H1 (cell line): ENCODE measurements around the gene CACNG5. TPM values are rescaled to one million over a fixed set of nuclear protein-coding genes. Genes with fewer than 3 reads are reported as not detected.

Experiments used
- CTCF ChIA-PET: fragments of 300-600 bp; sonication (Branson Sonifier 250); formaldehyde crosslinking; loops from one replicate; lab custom pipeline; 2021; ENCODE audit not compliant: partially characterized antibody; lab: Charles Lee
- POLR2A ChIA-PET: fragments of 300-600 bp; sonication (Branson Sonifier 250); formaldehyde crosslinking; loops from one replicate; lab custom pipeline; 2021; ENCODE audit warnings: inconsistent platforms; ENCODE audit not compliant: partially characterized antibody; lab: Charles Lee
- DNase-seq, 2 experiments: peaks; one replicate each; pipeline versions ENCODE4 v3.0.0 to v3.0.0-alpha.2; 2010 to 2022; ENCODE audit warnings: low spot score in 2 of 2, low read depth in 1 of 2, mixed read lengths in 1 of 2
- FAIRE-seq: peaks from 2 replicates; lab custom pipeline; 2011; peaks lifted over from hg19 to GRCh38; lab: Jason Lieb, UNC
- H2AFZ ChIP-seq: 2 replicates; pipeline ENCODE4 v1.8.1; 2012; ENCODE audit warnings: low read length, inconsistent platforms
- H2AK5ac ChIP-seq: 2 replicates; pipeline ENCODE4 v1.6.1; 2013; ENCODE audit warnings: low read depth, low read length
- H2BK120ac ChIP-seq: replicated peaks from 2 replicates; pipeline ENCODE3; 2013; ENCODE audit warnings: low read depth, low read length, inconsistent platforms
- H2BK12ac ChIP-seq: 2 replicates; pipeline ENCODE4 v1.6.1; 2013; ENCODE audit warnings: low read depth, low read length
- H2BK15ac ChIP-seq: 2 replicates; pipeline ENCODE4 v1.6.1; 2013; ENCODE audit warnings: low read length
- H2BK20ac ChIP-seq: 2 replicates; pipeline ENCODE4 v1.6.1; 2013; ENCODE audit warnings: low read length
- H2BK5ac ChIP-seq: 2 replicates; pipeline ENCODE4 v1.6.1; 2013; ENCODE audit warnings: low read depth, low read length
- H3K14ac ChIP-seq: 2 replicates; pipeline ENCODE4 v1.6.1; 2013; ENCODE audit warnings: inconsistent platforms; ENCODE audit not compliant: insufficient read length
- H3K18ac ChIP-seq: 2 replicates; pipeline ENCODE4 v1.6.1; 2013; ENCODE audit warnings: low read length; ENCODE audit errors: extremely low read depth
- H3K23ac ChIP-seq: 2 replicates; pipeline ENCODE4 v1.6.1; 2013; ENCODE audit warnings: inconsistent platforms; ENCODE audit not compliant: insufficient read length
- H3K23me2 ChIP-seq: 2 replicates; pipeline ENCODE4 v1.6.1; 2013; ENCODE audit warnings: low read depth, low read length
- H3K27ac ChIP-seq: 2 replicates; pipeline ENCODE4 v1.6.1; 2011; ENCODE audit warnings: low read depth, low read length, inconsistent platforms
- H3K27me3 ChIP-seq, 4 experiments: replicated peaks in 1 of 4; 1 replicate in 1 of 4; 2 replicates in 3 of 4; pipeline versions ENCODE4 v1.6.1 to v1.8.1; 2011 to 2013; ENCODE audit warnings: low read length in 3 of 4, mild to moderate bottlenecking in 3 of 4, inconsistent platforms in 2 of 4, mixed read lengths in 2 of 4, moderate library complexity in 1 of 4; ENCODE audit not compliant: control insufficient read depth in 3 of 4, insufficient read depth in 3 of 4; ENCODE audit errors: extremely low read depth in 1 of 4
- H3K36me3 ChIP-seq, 4 experiments: 2 replicates each; pipeline versions ENCODE4 v1.6.1 to v1.8.1; 2011 to 2013; ENCODE audit warnings: mild to moderate bottlenecking in 4 of 4, low read length in 3 of 4, moderate library complexity in 2 of 4, control low read depth in 1 of 4, inconsistent platforms in 1 of 4; ENCODE audit not compliant: insufficient read depth in 4 of 4, control insufficient read depth in 2 of 4
- H3K4ac ChIP-seq: replicated peaks from 2 replicates; pipeline ENCODE3; 2013; ENCODE audit warnings: low read length, low read depth, mixed read lengths, inconsistent platforms; ENCODE audit not compliant: insufficient read length
- H3K4me1 ChIP-seq, 4 experiments: replicated peaks in 1 of 4; 1 replicate in 1 of 4; 2 replicates in 3 of 4; pipeline versions ENCODE4 v1.6.1 to v1.8.1; 2011 to 2013; ENCODE audit warnings: low read length in 3 of 4, inconsistent platforms in 2 of 4, mixed read lengths in 1 of 4; ENCODE audit not compliant: insufficient read depth in 4 of 4, control insufficient read depth in 3 of 4
- H3K4me2 ChIP-seq, 2 experiments: 2 replicates each; pipeline versions ENCODE4 v1.6.1 to v1.8.1; 2011 to 2013; ENCODE audit warnings: low read depth in 2 of 2, low read length in 2 of 2, control low read depth in 1 of 2, inconsistent platforms in 1 of 2, mild to moderate bottlenecking in 1 of 2; ENCODE audit not compliant: insufficient read depth in 1 of 2
- H3K4me3 ChIP-seq, 4 experiments: fragments of 200-600, 300-600 bp in 1 of 4; sonication (generic), shearing (Covaris generic), sonication (Bioruptor Twin) in 1 of 4; 2 replicates each; pipeline versions ENCODE4 v1.5.1 to v1.8.1; 2011 to 2016; ENCODE audit warnings: low read length in 4 of 4, low read depth in 3 of 4, control low read depth in 2 of 4, inconsistent platforms in 2 of 4, mild to moderate bottlenecking in 2 of 4, mixed read lengths in 1 of 4, moderate library complexity in 1 of 4; ENCODE audit not compliant: insufficient read depth in 2 of 4; ENCODE audit errors: extremely low read depth in 1 of 4
- H3K56ac ChIP-seq: replicated peaks from 2 replicates; pipeline ENCODE3; 2013; ENCODE audit warnings: low read depth, mild to moderate bottlenecking, mixed read lengths, low read length, inconsistent platforms; ENCODE audit not compliant: insufficient read length
- H3K79me1 ChIP-seq: 2 replicates; pipeline ENCODE4 v1.6.1; 2013; ENCODE audit warnings: low read depth, low read length, control low read depth
- H3K79me2 ChIP-seq, 2 experiments: 2 replicates each; pipeline versions ENCODE4 v1.6.1 to v1.8.1; 2012 to 2013; ENCODE audit warnings: low read length in 2 of 2, mild to moderate bottlenecking in 2 of 2, inconsistent platforms in 1 of 2; ENCODE audit not compliant: insufficient read depth in 2 of 2, control insufficient read depth in 1 of 2
- H3K9ac ChIP-seq, 4 experiments: replicated peaks in 1 of 4; 1 replicate in 1 of 4; 2 replicates in 3 of 4; pipeline versions ENCODE4 v1.6.1 to v1.8.1; 2011 to 2013; ENCODE audit warnings: low read depth in 3 of 4, low read length in 3 of 4, control low read depth in 2 of 4, mild to moderate bottlenecking in 2 of 4, moderate library complexity in 2 of 4, inconsistent platforms in 1 of 4; ENCODE audit errors: extremely low read depth in 1 of 4
- H3K9me3 ChIP-seq, 2 experiments: 2 replicates each; pipeline versions ENCODE4 v1.6.1 to v1.8.1; 2012 to 2013; ENCODE audit warnings: mild to moderate bottlenecking in 2 of 2, moderate library complexity in 2 of 2, control low read depth in 1 of 2, inconsistent platforms in 1 of 2, low read depth in 1 of 2, low read length in 1 of 2, mixed read lengths in 1 of 2; ENCODE audit not compliant: insufficient read depth in 2 of 2
- H4K20me1 ChIP-seq, 2 experiments: replicated peaks in 1 of 2; 2 replicates each; pipeline versions ENCODE3 to v1.8.1; 2011 to 2013; ENCODE audit warnings: inconsistent platforms in 2 of 2, low read length in 2 of 2, mild to moderate bottlenecking in 1 of 2; ENCODE audit not compliant: insufficient read depth in 2 of 2, control insufficient read depth in 1 of 2
- H4K5ac ChIP-seq: 2 replicates; pipeline ENCODE4 v1.6.1; 2013; ENCODE audit warnings: low read length, low read depth, mixed read lengths, inconsistent platforms; ENCODE audit not compliant: insufficient read length
- H4K8ac ChIP-seq: 2 replicates; pipeline ENCODE4 v1.8.0; 2013; ENCODE audit warnings: mild to moderate bottlenecking, moderate library complexity, low read length, inconsistent platforms; ENCODE audit not compliant: insufficient read depth; ENCODE audit errors: extremely low read depth
- H4K91ac ChIP-seq: replicated peaks from 2 replicates; pipeline ENCODE3; 2013; ENCODE audit warnings: low read length, mixed read lengths, inconsistent platforms; ENCODE audit not compliant: insufficient read length
- BCL11A ChIP-seq, 2 experiments: IDR thresholded peaks; one replicate each; pipeline ENCODE4 v1.6.1; 2011; ENCODE audit warnings: low read depth in 2 of 2, low read length in 2 of 2, mild to moderate bottlenecking in 2 of 2
- CEBPB ChIP-seq: IDR thresholded peaks from 2 replicates; pipeline ENCODE4 v1.6.1; 2012; ENCODE audit warnings: low read depth, low read length
- CREB1 ChIP-seq: IDR thresholded peaks from 2 replicates; pipeline ENCODE4 v1.6.1; 2012; ENCODE audit warnings: inconsistent platforms
- FOSL1 ChIP-seq: IDR thresholded peaks from 2 replicates; pipeline ENCODE4 v1.6.1; 2011; ENCODE audit warnings: mild to moderate bottlenecking, low read depth, low read length, moderate library complexity; ENCODE audit not compliant: insufficient read depth
- JUN ChIP-seq: IDR thresholded peaks from 2 replicates; pipeline ENCODE4 v1.6.1; 2011; ENCODE audit warnings: low read depth, mild to moderate bottlenecking, improper control_type of control experiment, low read length
- KDM4A ChIP-seq: IDR thresholded peaks from one replicate; pipeline ENCODE4 v1.7.1; 2012; ENCODE audit warnings: low read depth, mild to moderate bottlenecking, moderate library complexity, low read length, inconsistent platforms; ENCODE audit not compliant: severe bottlenecking
- SIN3A ChIP-seq, 2 experiments: IDR thresholded peaks in 1 of 2; conservative IDR thresholded peaks in 1 of 2; 2 replicates each; pipeline ENCODE4 v1.6.1; 2011 to 2012; ENCODE audit warnings: low read length in 2 of 2, improper control_type of control experiment in 1 of 2, low read depth in 1 of 2, mild to moderate bottlenecking in 1 of 2
- SP1 ChIP-seq: IDR thresholded peaks from 2 replicates; pipeline ENCODE4 v1.6.1; 2011; ENCODE audit warnings: low read depth, low read length
- SP2 ChIP-seq: IDR thresholded peaks from 2 replicates; pipeline ENCODE4 v1.6.1; 2012; ENCODE audit warnings: mild to moderate bottlenecking, low read length, inconsistent platforms
- WGBS, 2 experiments: shearing (Covaris generic) in 1 of 2; methylation state at CpG; one replicate each; pipeline versions ENCODE4 v1.1.6 to v1.1.7; 2013 to 2015; ENCODE audit warnings: low lambda C conversion rate in 2 of 2, mixed read lengths in 2 of 2, inconsistent platforms in 1 of 2, low coverage in 1 of 2, missing lambda C conversion rate in 1 of 2; ENCODE audit not compliant: insufficient replicate concordance in 2 of 2, insufficient coverage in 1 of 2, insufficient read length in 1 of 2; ENCODE audit errors: extremely low coverage in 1 of 2, missing lambda C conversion rate in 1 of 2; 5-methylcytosine and 5-hydroxymethylcytosine counted together
- polyA plus RNA-seq, 7 experiments: library from polyadenylated mRNA; depleted of rRNA in 3 of 7; stranded (reverse) in 5 of 7; unstranded in 2 of 7; fragments of >200 nt in 5 of 7; fragments of 200-250 nt in 2 of 7; gene quantifications; 1 replicate in 5 of 7; 2 replicates in 1 of 7; 4 replicates in 1 of 7; pipeline versions ENCODE4 v1.2.1 to v1.2.3, GENCODE V29; 2011 to 2013; ENCODE audit warnings: missing spikeins in 2 of 7, mixed read lengths in 2 of 7
- total RNA-seq: library from RNA; stranded (reverse); fragmentation: NEBNext Ultra II Directional; extraction: Animal tissue kit (Norgen Biotek cat#: 25700); gene quantifications from 2 replicates; pipeline ENCODE4 v1.2.1, GENCODE V29; 2021

CACNG5 gene
- total and polyA plus RNA-seq, 2 of the 8 experiments (the other 6 are each of a cell fraction or from before 2014, with no cell fraction given) = 2.2 to 3.1 TPM

- CTCF ChIA-PET = interaction anchor here (1.1 kb wide), 1 partner anchor 102 kb away, joined by 3 read pairs; no protein-coding TSS in a partner anchor
- Histone ChIP-seq H3K23ac (no peak overlapping the region), H2BK20ac (no peak overlapping the region), H3K4me2 (no peak overlapping the region), H3K9ac (no peak overlapping the region), H2BK15ac (no peak overlapping the region), H4K20me1 (no peaks in the 10 kb centered on the region), H3K23me2 (no peaks in the 10 kb centered on the region), H2BK120ac (no peak overlapping the region), H3K56ac (no peak overlapping the region), H4K8ac (no peak overlapping the region), H3K27me3 (no peaks in the 10 kb centered on the region), H2AK5ac (no peak overlapping the region), H3K36me3 (no peaks in the 10 kb centered on the region), H2AFZ (no peak overlapping the region), H2BK12ac (no peak overlapping the region), H3K18ac (no peak overlapping the region), H4K5ac (no peak overlapping the region), H4K91ac (no peak overlapping the region), H3K27ac (no peak overlapping the region), H3K4me1 (no peaks in the 10 kb centered on the region), H3K14ac (no peak overlapping the region), H3K9me3 (peaks cover 6 to 11% of the 10 kb centered on the region in 2 experiments; a peak in 3 of 4 replicates), H3K79me1 (no peaks in the 10 kb centered on the region), H3K4ac (no peak overlapping the region), H3K4me3 (no peak overlapping the region), H2BK5ac (no peak overlapping the region), H3K79me2 (no peaks in the 10 kb centered on the region)
- POLR2A ChIA-PET = no interaction called here
- DNase-seq = no peak
- no peak for FAIRE-seq
- WGBS, 2 experiments = 79% methylated on average over 8 of the region's 8 CpGs; no CpG with 5 or more reads in 1 of the 2 experiments
- TF ChIP-seq FOSL1 = no peak
- no peak for TF ChIP-seq JUN
- TF ChIP-seq SIN3A (conservative IDR thresholded peaks at IDR 0.05 in 1 of 2, IDR thresholded peaks at IDR 0.05 in 1 of 2; ENCODE audit: low read depth in 1 of 2, low read length in 2 of 2) = no peak
- TF ChIP-seq CEBPB = no peak
- TF ChIP-seq SP2 = no peak
- TF ChIP-seq KDM4A = no peak
- TF ChIP-seq CREB1 = no peak
- no peak for TF ChIP-seq SP1
- TF ChIP-seq BCL11A (IDR thresholded peaks at IDR 0.05; ENCODE audit: low read depth in 2 of 2, low read length in 2 of 2) = no peak
Measured at GRCh38 chr17:66822009-66822408, 12.9 kb upstream of the CACNG5 start.
